C1 segment of cervical spinal cord (tissue), 14 donors: ENCODE results near the gene ATAD3C.
"Not testable (repeated sequence)": the region's sequence is repeated elsewhere in the genome, so short reads cannot be mapped to it uniquely, and the experiment has no call there.

Experiments
- DNase-seq, 14 donors: peaks; one replicate each; lab custom pipeline; 2025; lab: John Stamatoyannopoulos, UW

Gene ATAD3C

DNA sequence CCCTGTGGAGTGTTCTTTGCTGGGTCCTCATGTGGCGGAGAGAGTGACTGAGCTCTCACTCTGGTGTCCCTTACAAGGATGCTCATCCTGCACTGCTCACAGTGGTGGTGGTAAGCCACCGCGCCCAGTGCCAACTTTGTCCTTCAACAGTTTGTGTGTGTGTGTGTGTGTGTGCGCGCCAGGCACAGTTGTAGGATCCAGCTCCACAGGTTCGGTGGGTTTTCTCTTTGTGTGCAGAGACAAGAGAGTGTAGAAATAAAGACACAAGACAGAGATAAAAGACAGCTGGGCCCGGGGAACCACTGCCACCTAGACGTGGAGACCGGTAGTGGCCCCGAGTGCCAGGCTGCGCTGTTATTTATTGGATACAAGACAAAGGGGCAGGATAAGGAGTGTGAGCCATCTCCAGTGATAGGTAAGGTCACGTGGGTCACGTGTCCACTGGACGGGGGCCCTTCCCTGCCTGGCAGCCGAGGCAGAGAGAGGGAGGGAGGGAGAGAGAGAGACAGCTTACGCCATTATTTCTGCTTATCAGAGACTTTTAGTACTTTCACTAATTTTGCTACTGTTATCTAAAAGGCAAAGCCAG, 55.4 kb downstream of the ATAD3C start:
- DNase-seq, result peak in 12 of 14 donors; percentile 1 to 88 (median 20)

DNA sequence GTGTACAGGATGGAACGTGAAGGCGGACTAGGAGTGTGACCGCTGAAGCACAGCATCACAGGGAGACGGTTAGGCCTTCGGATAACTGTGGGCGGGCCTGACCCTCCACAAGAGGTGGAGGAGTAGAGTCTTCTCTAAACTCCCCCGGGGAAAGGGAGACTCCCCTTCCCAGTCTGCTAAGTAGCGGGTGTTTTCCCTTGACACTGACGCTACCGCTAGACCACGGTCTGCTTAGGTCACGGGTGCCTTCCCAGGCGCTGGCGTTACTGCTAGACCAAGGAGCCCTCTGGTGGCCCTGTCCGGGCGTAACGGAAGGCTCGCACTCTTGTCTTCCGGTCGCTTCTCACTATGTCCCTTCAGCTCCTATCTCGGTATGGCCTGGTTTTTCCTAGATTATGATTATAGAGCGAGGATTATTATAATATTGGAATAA, 55.9 kb downstream of the ATAD3C start:
- peak in 8 of 14 donors; percentile 6 to 67 (median 18) for DNase-seq

DNA sequence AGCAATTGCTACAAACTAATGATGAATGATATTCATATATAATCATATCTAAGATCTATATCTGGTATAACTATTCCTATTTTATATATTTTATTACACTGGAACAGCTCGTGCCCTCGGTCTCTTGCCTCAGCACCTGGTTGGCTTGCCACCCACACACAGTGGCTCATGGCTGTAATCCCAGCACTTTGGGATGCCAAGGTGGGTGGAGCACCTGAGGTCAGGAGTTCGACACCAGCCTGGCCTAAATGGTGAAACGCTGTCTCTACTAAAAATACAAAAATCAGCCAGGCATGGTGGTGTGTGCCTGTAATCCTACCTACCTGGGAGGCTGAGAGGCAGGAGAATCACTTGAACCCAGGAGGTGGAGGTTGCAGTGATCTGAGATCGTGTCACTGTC, 56.3 kb downstream of the ATAD3C start:
- not testable (repeated sequence) for DNase-seq

DNA sequence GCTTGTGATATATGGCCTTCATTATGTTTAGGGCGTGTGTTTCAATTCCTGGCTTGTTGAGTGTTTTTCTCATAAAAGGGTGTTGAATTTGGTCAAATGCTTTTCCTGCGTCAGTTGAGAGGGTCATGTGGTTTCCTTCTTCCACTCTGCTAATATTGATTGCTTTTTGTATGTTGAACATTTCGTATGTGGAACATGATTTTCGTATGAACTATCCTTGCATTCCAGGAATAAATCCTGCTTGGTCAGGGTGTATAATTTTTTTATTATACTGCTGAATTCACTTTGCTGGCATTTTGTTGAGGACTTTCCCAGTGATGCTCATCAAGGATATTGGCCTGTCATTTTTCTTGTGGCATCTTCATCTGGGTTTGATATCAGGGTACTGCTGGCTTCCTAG, 57.8 kb downstream of the ATAD3C start:
- no peak for DNase-seq

DNA sequence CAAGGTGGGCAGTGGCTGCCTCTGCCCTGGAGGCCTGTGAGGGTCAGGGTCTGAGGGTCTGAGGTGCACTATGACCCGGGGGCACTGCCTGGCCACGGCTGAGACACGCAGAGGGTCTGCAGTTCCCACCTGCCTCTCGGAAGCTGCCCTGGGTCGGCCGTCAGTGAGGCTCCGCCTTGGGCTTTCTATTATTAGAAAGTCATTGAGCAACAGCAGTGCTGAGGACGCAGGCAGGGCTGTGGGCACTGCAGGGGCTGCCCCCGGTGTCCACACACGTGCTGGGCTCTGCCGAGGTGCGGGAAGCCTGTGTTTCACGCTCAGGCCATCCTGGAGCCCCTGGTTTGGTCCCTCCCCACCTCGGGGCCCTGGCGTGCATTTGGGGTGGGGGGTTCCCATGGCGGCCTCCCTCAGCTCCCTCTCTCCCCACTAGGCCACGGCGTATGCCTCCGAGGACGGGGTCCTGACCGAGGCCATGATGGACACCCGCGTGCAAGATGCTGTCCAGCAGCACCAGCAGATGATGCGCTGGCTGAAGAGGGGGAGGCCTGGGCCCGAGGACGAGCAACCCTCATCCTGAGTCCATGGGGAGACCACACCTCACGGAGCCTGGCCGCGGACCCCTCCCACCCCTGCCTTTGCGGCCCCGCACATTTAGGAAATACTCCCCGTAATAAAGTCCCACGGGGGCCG, 59.4 kb downstream of the ATAD3C start:
- not testable (repeated sequence) for DNase-seq

DNA sequence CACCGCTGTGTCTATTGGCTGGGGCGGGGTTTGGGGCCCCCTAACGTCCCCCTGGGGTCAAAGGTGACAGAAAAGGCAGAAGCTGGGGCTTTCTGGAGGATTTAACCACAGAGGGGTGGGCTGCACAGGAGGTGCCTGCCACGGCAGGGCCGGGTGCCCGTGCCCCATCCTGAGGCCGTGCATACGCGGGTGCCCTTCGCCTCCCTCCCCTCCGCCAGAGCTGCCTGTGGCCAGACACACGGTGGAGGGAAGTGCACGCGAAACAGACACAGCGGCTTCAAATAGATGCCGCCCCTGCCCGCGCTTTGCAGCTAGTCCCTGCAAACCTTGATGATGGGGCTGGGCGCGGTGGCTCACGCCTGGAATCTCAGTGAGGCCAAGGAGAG, 60.0 kb downstream of the ATAD3C start:
- not testable (repeated sequence) for DNase-seq

DNA sequence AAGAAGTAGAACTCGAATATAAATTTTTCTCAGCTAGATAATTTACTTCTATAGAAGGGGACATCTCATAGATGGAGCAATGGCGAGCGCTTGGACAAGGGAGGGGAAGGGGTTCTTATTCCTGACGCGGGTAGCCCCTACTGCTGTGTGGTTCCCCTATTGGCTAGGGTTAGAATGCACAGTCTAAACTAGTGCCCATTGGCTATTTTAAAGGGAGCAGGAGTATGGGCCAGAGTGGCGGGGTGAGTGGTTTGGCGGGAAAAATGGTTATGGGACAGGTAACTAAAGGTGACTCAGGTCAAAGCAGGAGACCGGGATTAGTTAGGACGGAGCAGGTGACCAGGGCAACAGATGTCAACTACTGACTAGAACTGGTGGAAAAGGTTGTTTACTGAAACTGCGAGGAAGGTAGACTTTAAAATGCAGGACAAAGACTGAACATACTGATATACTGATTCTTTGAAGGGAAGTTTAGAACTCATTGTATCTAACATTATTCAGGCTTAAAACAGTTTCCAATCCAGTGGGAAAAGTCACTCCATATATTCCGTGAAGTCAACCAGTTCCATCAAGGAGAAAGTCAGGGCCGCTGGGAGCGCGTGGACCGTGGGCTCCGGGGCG, 61.5 kb downstream of the ATAD3C start:
- peak in 1 of 14 donors; percentile 34 for DNase-seq

DNA sequence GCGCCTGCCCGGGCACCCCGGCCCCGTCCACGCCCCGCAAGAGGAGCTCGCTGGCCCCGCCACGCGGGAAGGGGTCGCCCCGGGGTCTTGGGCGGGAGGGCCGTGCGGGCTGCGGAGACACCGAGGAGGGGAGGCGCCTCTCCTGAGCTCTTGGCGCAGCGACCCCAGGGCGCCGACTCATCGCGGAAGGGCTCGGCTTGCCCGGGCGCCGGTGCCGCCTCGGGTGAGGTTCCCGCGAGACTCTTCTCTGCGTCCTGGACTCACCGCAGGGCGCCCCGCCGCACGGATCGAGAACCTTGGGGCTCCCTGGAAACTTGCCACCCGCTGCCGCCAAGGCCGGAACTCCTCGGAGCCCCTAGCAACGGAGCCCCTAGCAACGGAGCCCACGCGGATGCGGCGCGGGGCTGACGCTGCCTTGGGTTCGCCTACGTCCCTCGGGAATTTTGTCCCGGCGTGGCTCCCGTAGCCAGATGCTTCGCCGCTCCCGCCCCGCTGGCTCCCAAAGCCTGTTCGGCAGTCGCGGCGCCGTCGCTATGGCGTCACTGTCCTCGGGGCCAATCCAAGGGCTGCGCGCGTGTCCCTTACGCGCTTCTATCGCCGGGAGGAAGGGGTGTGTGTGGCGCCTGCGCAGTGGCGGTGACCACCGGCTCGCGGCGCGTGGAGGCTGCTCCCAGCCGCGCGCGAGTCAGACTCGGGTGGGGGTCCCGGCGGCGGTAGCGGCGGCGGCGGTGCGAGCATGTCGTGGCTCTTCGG, 62.2 kb downstream of the ATAD3C start, which contains the start of gene ATAD3A:
ATAD3A (plus strand) TSS at position 630 of the 753 bp plus-strand sequence; CDS start at position 737, 107 bp downstream.
- DNase-seq, result peak; percentile 60 to 98 (median 95)

DNA sequence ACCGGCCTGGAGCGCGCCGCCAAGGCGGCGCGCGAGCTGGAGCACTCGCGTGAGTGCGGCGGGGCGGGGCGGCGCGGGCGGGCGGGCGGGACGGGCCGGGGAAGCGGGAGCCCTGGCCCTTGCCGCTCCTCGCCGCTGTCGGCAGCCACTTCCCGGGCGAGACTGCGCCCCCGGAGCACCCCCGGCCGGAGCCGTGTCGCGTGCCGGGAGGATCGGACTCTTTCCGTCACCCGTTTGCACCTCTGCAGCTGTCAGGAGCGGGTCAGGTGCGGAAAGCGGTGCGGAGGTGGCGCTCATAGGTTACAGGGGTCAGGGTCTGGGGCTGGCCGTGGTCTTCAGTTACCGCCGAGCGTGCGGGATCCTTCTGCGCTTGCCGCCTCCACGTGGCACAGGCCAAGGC, 62.9 kb downstream of the ATAD3C start:
- not testable (repeated sequence) for DNase-seq

DNA sequence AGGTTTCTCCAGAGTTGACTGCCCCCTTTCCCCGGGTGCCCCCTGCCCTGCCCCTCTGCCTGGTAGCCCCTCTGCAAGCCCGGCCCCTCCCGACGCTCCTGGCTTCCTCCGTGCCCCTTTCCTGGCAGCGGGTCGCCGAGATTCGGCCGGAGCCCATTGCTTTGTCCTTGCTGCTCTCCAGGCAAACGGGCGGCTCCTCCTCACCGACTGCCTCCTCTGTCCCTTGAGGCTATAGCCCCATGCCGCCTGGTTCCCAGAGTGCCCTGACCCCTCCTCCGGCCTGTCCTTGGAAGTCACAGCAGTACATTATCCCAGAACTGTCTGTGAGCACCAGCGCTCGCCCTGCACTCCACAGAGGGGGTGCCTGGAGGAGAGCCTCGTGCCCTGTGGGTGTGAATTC, 64.2 kb downstream of the ATAD3C start:
- DNase-seq, result not testable (repeated sequence)

DNA sequence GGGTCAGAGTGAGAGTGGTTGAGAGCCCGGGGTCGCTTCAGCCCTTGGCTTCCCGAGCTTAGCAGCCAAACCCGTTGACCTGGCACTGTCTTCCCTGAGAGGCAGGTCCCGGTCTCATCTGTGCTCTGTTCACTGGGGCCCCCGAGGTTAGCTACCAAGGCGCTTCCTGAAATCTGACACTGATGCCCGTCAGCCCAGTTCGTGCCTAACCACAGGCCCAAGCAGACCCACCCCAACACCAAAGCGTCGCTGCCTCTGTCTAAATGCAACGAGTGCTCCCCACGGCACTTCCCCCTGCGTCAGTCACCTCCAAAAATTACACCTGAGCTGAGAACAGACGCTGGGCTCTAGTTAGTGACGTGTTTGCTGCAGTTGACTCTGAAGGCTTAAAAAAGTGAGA, 64.9 kb downstream of the ATAD3C start:
- not testable (repeated sequence) for DNase-seq

DNA sequence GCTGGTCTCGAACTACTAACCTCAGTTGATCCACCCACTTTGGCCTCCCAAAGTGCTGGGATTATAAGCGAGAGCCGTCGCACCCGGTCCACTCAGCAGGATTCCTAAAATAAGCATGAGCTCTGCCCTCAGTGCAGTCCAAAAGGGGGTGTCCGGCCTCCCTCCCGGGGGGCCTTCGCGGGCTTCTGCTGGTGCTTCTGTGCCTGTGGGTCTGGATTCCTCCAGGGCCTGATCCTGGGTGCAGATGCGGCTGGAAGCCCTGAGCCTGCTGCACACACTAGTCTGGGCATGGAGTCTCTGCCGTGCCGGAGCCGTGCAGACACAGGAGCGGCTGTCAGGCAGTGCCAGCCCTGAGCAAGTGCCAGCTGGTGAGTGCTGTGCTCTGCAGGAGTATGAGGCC, 67.4 kb downstream of the ATAD3C start:
- DNase-seq, result not testable (repeated sequence)

DNA sequence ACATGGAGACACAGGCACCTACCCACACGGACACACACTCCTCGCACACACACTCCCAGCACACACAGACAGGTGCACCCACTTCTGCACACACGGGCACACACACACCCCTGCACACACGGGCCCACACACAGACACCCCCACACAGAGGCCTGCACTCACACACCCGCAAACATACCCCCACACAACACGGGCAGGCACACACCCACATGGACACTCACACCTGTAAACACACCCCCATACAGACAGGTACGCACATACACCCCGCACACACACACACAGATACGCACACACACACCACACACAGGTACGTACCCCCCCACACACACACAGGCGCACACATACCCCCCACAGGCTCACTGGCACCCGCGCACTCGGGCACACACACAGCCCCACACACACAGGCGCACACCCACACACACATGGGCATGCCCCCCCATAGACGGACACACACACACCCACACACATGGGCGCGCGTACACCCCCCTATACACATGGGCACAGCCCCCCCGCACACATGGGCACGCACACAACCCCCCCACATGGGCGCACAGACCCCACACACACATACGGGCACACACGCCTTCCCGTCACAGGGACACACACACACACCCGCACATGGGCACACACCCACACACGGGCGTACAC, 68.6 kb downstream of the ATAD3C start:
- DNase-seq, result no peak

DNA sequence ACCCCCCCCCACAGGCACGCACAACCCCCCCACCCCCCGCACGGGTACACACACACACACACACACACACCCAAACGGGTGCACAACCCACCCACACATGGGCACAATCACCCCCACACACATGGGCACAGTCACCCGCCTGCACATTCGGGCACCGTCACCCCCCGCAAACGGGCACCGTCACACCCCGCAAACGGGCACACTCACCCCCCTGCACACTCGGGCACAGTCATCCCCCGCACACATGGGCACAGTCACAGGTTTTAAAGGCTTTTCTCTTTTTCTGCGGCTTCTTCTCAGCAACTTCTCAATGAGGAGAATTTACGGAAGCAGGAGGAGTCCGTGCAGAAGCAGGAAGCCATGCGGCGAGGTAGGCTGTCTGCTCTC, 69.1 kb downstream of the ATAD3C start:
- DNase-seq, result not testable (repeated sequence)
